H1 (cell line): ENCODE data around the gene SMIM24. TPM values are rescaled to one million over a fixed set of nuclear protein-coding genes. Genes with fewer than 3 reads are reported as not detected.

Experiments used
- CTCF ChIA-PET: fragments of 300-600 bp; sonication (Branson Sonifier 250); formaldehyde crosslinking; loops from one replicate; lab custom pipeline; 2021; ENCODE audit not compliant: partially characterized antibody; lab: Charles Lee
- POLR2A ChIA-PET: fragments of 300-600 bp; sonication (Branson Sonifier 250); formaldehyde crosslinking; loops from one replicate; lab custom pipeline; 2021; ENCODE audit warnings: inconsistent platforms; ENCODE audit not compliant: partially characterized antibody; lab: Charles Lee
- DNase-seq, 2 experiments: peaks; one replicate each; pipeline versions ENCODE4 v3.0.0 to v3.0.0-alpha.2; 2010 to 2022; ENCODE audit warnings: low spot score in 2 of 2, low read depth in 1 of 2, mixed read lengths in 1 of 2
- FAIRE-seq: peaks from 2 replicates; lab custom pipeline; 2011; peaks lifted over from hg19 to GRCh38; lab: Jason Lieb, UNC
- H2AFZ ChIP-seq: 2 replicates; pipeline ENCODE4 v1.8.1; 2012; ENCODE audit warnings: low read length, inconsistent platforms
- H2AK5ac ChIP-seq: 2 replicates; pipeline ENCODE4 v1.6.1; 2013; ENCODE audit warnings: low read depth, low read length
- H2BK120ac ChIP-seq: replicated peaks from 2 replicates; pipeline ENCODE3; 2013; ENCODE audit warnings: low read depth, low read length, inconsistent platforms
- H2BK12ac ChIP-seq: 2 replicates; pipeline ENCODE4 v1.6.1; 2013; ENCODE audit warnings: low read depth, low read length
- H2BK15ac ChIP-seq: 2 replicates; pipeline ENCODE4 v1.6.1; 2013; ENCODE audit warnings: low read length
- H2BK20ac ChIP-seq: 2 replicates; pipeline ENCODE4 v1.6.1; 2013; ENCODE audit warnings: low read length
- H2BK5ac ChIP-seq: 2 replicates; pipeline ENCODE4 v1.6.1; 2013; ENCODE audit warnings: low read depth, low read length
- H3K14ac ChIP-seq: 2 replicates; pipeline ENCODE4 v1.6.1; 2013; ENCODE audit warnings: inconsistent platforms; ENCODE audit not compliant: insufficient read length
- H3K18ac ChIP-seq: 2 replicates; pipeline ENCODE4 v1.6.1; 2013; ENCODE audit warnings: low read length; ENCODE audit errors: extremely low read depth
- H3K23ac ChIP-seq: 2 replicates; pipeline ENCODE4 v1.6.1; 2013; ENCODE audit warnings: inconsistent platforms; ENCODE audit not compliant: insufficient read length
- H3K23me2 ChIP-seq: 2 replicates; pipeline ENCODE4 v1.6.1; 2013; ENCODE audit warnings: low read depth, low read length
- H3K27ac ChIP-seq: 2 replicates; pipeline ENCODE4 v1.6.1; 2011; ENCODE audit warnings: low read depth, low read length, inconsistent platforms
- H3K27me3 ChIP-seq, 4 experiments: replicated peaks in 1 of 4; 1 replicate in 1 of 4; 2 replicates in 3 of 4; pipeline versions ENCODE4 v1.6.1 to v1.8.1; 2011 to 2013; ENCODE audit warnings: low read length in 3 of 4, mild to moderate bottlenecking in 3 of 4, inconsistent platforms in 2 of 4, mixed read lengths in 2 of 4, moderate library complexity in 1 of 4; ENCODE audit not compliant: control insufficient read depth in 3 of 4, insufficient read depth in 3 of 4; ENCODE audit errors: extremely low read depth in 1 of 4
- H3K36me3 ChIP-seq, 4 experiments: 2 replicates each; pipeline versions ENCODE4 v1.6.1 to v1.8.1; 2011 to 2013; ENCODE audit warnings: mild to moderate bottlenecking in 4 of 4, low read length in 3 of 4, moderate library complexity in 2 of 4, control low read depth in 1 of 4, inconsistent platforms in 1 of 4; ENCODE audit not compliant: insufficient read depth in 4 of 4, control insufficient read depth in 2 of 4
- H3K4ac ChIP-seq: replicated peaks from 2 replicates; pipeline ENCODE3; 2013; ENCODE audit warnings: low read length, low read depth, mixed read lengths, inconsistent platforms; ENCODE audit not compliant: insufficient read length
- H3K4me1 ChIP-seq, 4 experiments: replicated peaks in 1 of 4; 1 replicate in 1 of 4; 2 replicates in 3 of 4; pipeline versions ENCODE4 v1.6.1 to v1.8.1; 2011 to 2013; ENCODE audit warnings: low read length in 3 of 4, inconsistent platforms in 2 of 4, mixed read lengths in 1 of 4; ENCODE audit not compliant: insufficient read depth in 4 of 4, control insufficient read depth in 3 of 4
- H3K4me2 ChIP-seq, 2 experiments: 2 replicates each; pipeline versions ENCODE4 v1.6.1 to v1.8.1; 2011 to 2013; ENCODE audit warnings: low read depth in 2 of 2, low read length in 2 of 2, control low read depth in 1 of 2, inconsistent platforms in 1 of 2, mild to moderate bottlenecking in 1 of 2; ENCODE audit not compliant: insufficient read depth in 1 of 2
- H3K4me3 ChIP-seq, 4 experiments: fragments of 200-600, 300-600 bp in 1 of 4; sonication (generic), shearing (Covaris generic), sonication (Bioruptor Twin) in 1 of 4; 2 replicates each; pipeline versions ENCODE4 v1.5.1 to v1.8.1; 2011 to 2016; ENCODE audit warnings: low read length in 4 of 4, low read depth in 3 of 4, control low read depth in 2 of 4, inconsistent platforms in 2 of 4, mild to moderate bottlenecking in 2 of 4, mixed read lengths in 1 of 4, moderate library complexity in 1 of 4; ENCODE audit not compliant: insufficient read depth in 2 of 4; ENCODE audit errors: extremely low read depth in 1 of 4
- H3K56ac ChIP-seq: replicated peaks from 2 replicates; pipeline ENCODE3; 2013; ENCODE audit warnings: low read depth, mild to moderate bottlenecking, mixed read lengths, low read length, inconsistent platforms; ENCODE audit not compliant: insufficient read length
- H3K79me1 ChIP-seq: 2 replicates; pipeline ENCODE4 v1.6.1; 2013; ENCODE audit warnings: low read depth, low read length, control low read depth
- H3K79me2 ChIP-seq, 2 experiments: 2 replicates each; pipeline versions ENCODE4 v1.6.1 to v1.8.1; 2012 to 2013; ENCODE audit warnings: low read length in 2 of 2, mild to moderate bottlenecking in 2 of 2, inconsistent platforms in 1 of 2; ENCODE audit not compliant: insufficient read depth in 2 of 2, control insufficient read depth in 1 of 2
- H3K9ac ChIP-seq, 4 experiments: replicated peaks in 1 of 4; 1 replicate in 1 of 4; 2 replicates in 3 of 4; pipeline versions ENCODE4 v1.6.1 to v1.8.1; 2011 to 2013; ENCODE audit warnings: low read depth in 3 of 4, low read length in 3 of 4, control low read depth in 2 of 4, mild to moderate bottlenecking in 2 of 4, moderate library complexity in 2 of 4, inconsistent platforms in 1 of 4; ENCODE audit errors: extremely low read depth in 1 of 4
- H3K9me3 ChIP-seq, 2 experiments: 2 replicates each; pipeline versions ENCODE4 v1.6.1 to v1.8.1; 2012 to 2013; ENCODE audit warnings: mild to moderate bottlenecking in 2 of 2, moderate library complexity in 2 of 2, control low read depth in 1 of 2, inconsistent platforms in 1 of 2, low read depth in 1 of 2, low read length in 1 of 2, mixed read lengths in 1 of 2; ENCODE audit not compliant: insufficient read depth in 2 of 2
- H4K20me1 ChIP-seq, 2 experiments: replicated peaks in 1 of 2; 2 replicates each; pipeline versions ENCODE3 to v1.8.1; 2011 to 2013; ENCODE audit warnings: inconsistent platforms in 2 of 2, low read length in 2 of 2, mild to moderate bottlenecking in 1 of 2; ENCODE audit not compliant: insufficient read depth in 2 of 2, control insufficient read depth in 1 of 2
- H4K5ac ChIP-seq: 2 replicates; pipeline ENCODE4 v1.6.1; 2013; ENCODE audit warnings: low read length, low read depth, mixed read lengths, inconsistent platforms; ENCODE audit not compliant: insufficient read length
- H4K8ac ChIP-seq: 2 replicates; pipeline ENCODE4 v1.8.0; 2013; ENCODE audit warnings: mild to moderate bottlenecking, moderate library complexity, low read length, inconsistent platforms; ENCODE audit not compliant: insufficient read depth; ENCODE audit errors: extremely low read depth
- H4K91ac ChIP-seq: replicated peaks from 2 replicates; pipeline ENCODE3; 2013; ENCODE audit warnings: low read length, mixed read lengths, inconsistent platforms; ENCODE audit not compliant: insufficient read length
- BRCA1 ChIP-seq: IDR thresholded peaks from 2 replicates; pipeline ENCODE4 v1.6.1; 2012; ENCODE audit warnings: low read depth, low read length, improper control_type of control experiment
- CHD1 ChIP-seq: IDR thresholded peaks from 2 replicates; pipeline ENCODE4 v1.6.1; 2012; ENCODE audit warnings: low read depth, low read length, improper control_type of control experiment
- CREB1 ChIP-seq: IDR thresholded peaks from 2 replicates; pipeline ENCODE4 v1.6.1; 2012; ENCODE audit warnings: inconsistent platforms
- CTBP2 ChIP-seq: IDR thresholded peaks from 2 replicates; pipeline ENCODE4 v1.7.0; 2011; ENCODE audit warnings: borderline replicate concordance, mild to moderate bottlenecking, moderate library complexity, mixed read lengths, low read length; ENCODE audit not compliant: insufficient read depth, insufficient read length
- GTF2F1 ChIP-seq: IDR thresholded peaks from 2 replicates; pipeline ENCODE4 v1.6.1; 2012; ENCODE audit warnings: low read depth, low read length, improper control_type of control experiment, borderline replicate concordance
- POLR2A ChIP-seq, 2 experiments: IDR thresholded peaks; 1 replicate in 1 of 2; 2 replicates in 1 of 2; pipeline ENCODE4 v1.6.1; 2011; ENCODE audit warnings: low read depth in 2 of 2, low read length in 2 of 2, mild to moderate bottlenecking in 2 of 2; ENCODE audit errors: control extremely low read depth in 1 of 2
- RXRA ChIP-seq: IDR thresholded peaks from 2 replicates; pipeline ENCODE4 v1.6.1; 2011; ENCODE audit warnings: low read depth, mild to moderate bottlenecking, low read length, moderate library complexity; ENCODE audit not compliant: insufficient read depth
- SAP30 ChIP-seq: fragments of 300-600 bp; sonication (generic); IDR thresholded peaks from 2 replicates; pipeline ENCODE4 v1.7.1; 2012; ENCODE audit warnings: low read length, moderate library complexity, mild to moderate bottlenecking, inconsistent platforms; ENCODE audit not compliant: insufficient read depth, insufficient replicate concordance
- SIX5 ChIP-seq: IDR thresholded peaks from 2 replicates; pipeline ENCODE4 v1.6.1; 2011; ENCODE audit warnings: mild to moderate bottlenecking, low read depth, low read length
- SP2 ChIP-seq: IDR thresholded peaks from 2 replicates; pipeline ENCODE4 v1.6.1; 2012; ENCODE audit warnings: mild to moderate bottlenecking, low read length, inconsistent platforms
- SP4 ChIP-seq: IDR thresholded peaks from 2 replicates; pipeline ENCODE4 v1.6.1; 2012; ENCODE audit warnings: low read length, inconsistent platforms
- TAF1 ChIP-seq: IDR thresholded peaks from 2 replicates; pipeline ENCODE4 v1.6.1; 2011; ENCODE audit warnings: mild to moderate bottlenecking, low read depth, low read length
- ZNF274 ChIP-seq: IDR thresholded peaks from 2 replicates; pipeline ENCODE4 v1.7.0; 2012; ENCODE audit warnings: low read length, borderline replicate concordance; ENCODE audit errors: extremely low read depth
- WGBS, 2 experiments: shearing (Covaris generic) in 1 of 2; methylation state at CpG; one replicate each; pipeline versions ENCODE4 v1.1.6 to v1.1.7; 2013 to 2015; ENCODE audit warnings: low lambda C conversion rate in 2 of 2, mixed read lengths in 2 of 2, inconsistent platforms in 1 of 2, low coverage in 1 of 2, missing lambda C conversion rate in 1 of 2; ENCODE audit not compliant: insufficient replicate concordance in 2 of 2, insufficient coverage in 1 of 2, insufficient read length in 1 of 2; ENCODE audit errors: extremely low coverage in 1 of 2, missing lambda C conversion rate in 1 of 2; 5-methylcytosine and 5-hydroxymethylcytosine counted together
- polyA plus RNA-seq, 7 experiments: library from polyadenylated mRNA; depleted of rRNA in 3 of 7; stranded (reverse) in 5 of 7; unstranded in 2 of 7; fragments of >200 nt in 5 of 7; fragments of 200-250 nt in 2 of 7; gene quantifications; 1 replicate in 5 of 7; 2 replicates in 1 of 7; 4 replicates in 1 of 7; pipeline versions ENCODE4 v1.2.1 to v1.2.3, GENCODE V29; 2011 to 2013; ENCODE audit warnings: missing spikeins in 2 of 7, mixed read lengths in 2 of 7
- total RNA-seq: library from RNA; stranded (reverse); fragmentation: NEBNext Ultra II Directional; extraction: Animal tissue kit (Norgen Biotek cat#: 25700); gene quantifications from 2 replicates; pipeline ENCODE4 v1.2.1, GENCODE V29; 2021
- TF ChIP-seq, protein P1 (sequence below): IDR thresholded peaks from 2 replicates; pipeline ENCODE4 v1.6.1; 2011; ENCODE audit warnings: low read length, improper control_type of control experiment

SMIM24 gene
- total and polyA plus RNA-seq, 2 of the 8 experiments (the other 6 are each of a cell fraction or from before 2014, with no cell fraction given) = 3.8 to 4.5 TPM

DNA sequence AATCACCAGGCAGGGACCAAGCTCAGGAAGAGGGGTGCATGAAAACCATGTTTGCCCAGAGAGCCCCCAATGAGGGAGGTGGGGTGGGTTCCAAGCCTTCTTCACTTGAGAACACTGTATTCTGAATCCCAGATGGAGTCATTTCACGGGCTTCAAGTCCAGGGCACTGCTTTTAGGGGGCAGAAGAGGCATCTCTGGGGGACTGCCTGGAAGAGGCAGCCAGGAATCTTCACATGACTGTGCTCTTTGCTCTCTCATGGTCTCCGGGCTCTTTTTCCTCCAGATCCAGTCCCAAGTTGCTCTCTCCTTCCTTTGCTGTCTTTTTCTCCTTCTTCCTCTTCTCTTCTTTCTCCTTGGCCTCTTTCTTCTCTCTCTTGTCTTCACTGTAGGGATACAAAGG is 5.7 kb downstream of the SMIM24 start:
- FAIRE-seq = no peak
- Histone ChIP-seq H3K27ac (no peak overlapping the region), H4K20me1 (peaks cover 0 to 10% of the 10 kb centered on the region in 2 experiments), H3K23ac (no peak overlapping the region), H2BK120ac (no peak overlapping the region), H3K9ac (no peak overlapping the region), H3K79me1 (no peaks in the 10 kb centered on the region), H3K18ac (no peak overlapping the region), H4K8ac (no peak overlapping the region), H3K56ac (no peak overlapping the region), H3K79me2 (no peaks in the 10 kb centered on the region), H2BK20ac (no peak overlapping the region), H2AK5ac (no peak overlapping the region), H2AFZ (no peak overlapping the region), H2BK12ac (no peak overlapping the region), H4K91ac (no peak overlapping the region), H4K5ac (no peak overlapping the region), H3K4me1 (peaks cover 0 to 2% (median 0%) of the 10 kb centered on the region in 4 experiments; a peak in 2 of 7 replicates), H3K23me2 (peaks cover 23% of the 10 kb centered on the region; the same call in 1 of the 2 replicates), H3K4me3 (no peak overlapping the region), H3K14ac (no peak overlapping the region), H3K27me3 (peaks cover 0 to 15% (median 7%) of the 10 kb centered on the region in 4 experiments; a peak in 6 of 7 replicates), H3K4ac (no peak overlapping the region), H3K9me3 (no peaks in the 10 kb centered on the region), H2BK5ac (no peak overlapping the region), H3K4me2 (no peak overlapping the region), H2BK15ac (no peak overlapping the region), H3K36me3 (no peaks in the 10 kb centered on the region)
- POLR2A ChIA-PET = no interaction called here
- DNase-seq = no peak
- CTCF ChIA-PET = interaction anchor here (1.0 to 6.8 kb wide), 6 partner anchors 8 to 149 kb away, joined by 3 to 97 read pairs (median 10); partner anchors contain the start of genes MFSD12, SMIM24 and SMIM44
- 88% methylated on average over 2 of the region's 2 CpGs; no CpG with 5 or more reads in 1 of the 2 experiments for WGBS, 2 experiments
- TF ChIP-seq, protein P1, sequence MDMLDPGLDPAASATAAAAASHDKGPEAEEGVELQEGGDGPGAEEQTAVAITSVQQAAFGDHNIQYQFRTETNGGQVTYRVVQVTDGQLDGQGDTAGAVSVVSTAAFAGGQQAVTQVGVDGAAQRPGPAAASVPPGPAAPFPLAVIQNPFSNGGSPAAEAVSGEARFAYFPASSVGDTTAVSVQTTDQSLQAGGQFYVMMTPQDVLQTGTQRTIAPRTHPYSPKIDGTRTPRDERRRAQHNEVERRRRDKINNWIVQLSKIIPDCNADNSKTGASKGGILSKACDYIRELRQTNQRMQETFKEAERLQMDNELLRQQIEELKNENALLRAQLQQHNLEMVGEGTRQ = no peak
- no peak for TF ChIP-seq SP2
- no peak for TF ChIP-seq BRCA1
- no peak for TF ChIP-seq POLR2A (IDR thresholded peaks at IDR 0.05; ENCODE audit: control extremely low read depth in 1 of 2, low read depth in 2 of 2, low read length in 2 of 2)
- no peak for TF ChIP-seq CREB1
- TF ChIP-seq SAP30 = no peak
- no peak for TF ChIP-seq CHD1
- no peak for TF ChIP-seq TAF1
- TF ChIP-seq RXRA = no peak
- no peak for TF ChIP-seq SP4
- TF ChIP-seq GTF2F1 = no peak
- no peak for TF ChIP-seq ZNF274
- TF ChIP-seq CTBP2 = no peak
- TF ChIP-seq SIX5 = no peak
